Measurements from ENCODE around the gene PTPN23. TPM values are rescaled to one million over a fixed set of nuclear protein-coding genes. Genes with fewer than 3 reads are reported as not detected.
"Not testable (repeated sequence)": the region's sequence is repeated elsewhere in the genome, so short reads cannot be mapped to it uniquely, and the experiment has no call there.

Gene PTPN23
- total and polyA plus RNA-seq, 2 experiments from 2014 or later: 11.9 to 20.5 TPM

- WGBS (ENCODE audit: low lambda C conversion rate, missing lambda C conversion rate): 62% methylated on average over 1 of the region's 1 CpG
Observed at GRCh38 chr3:47359323-47359722, 21.5 kb upstream of the PTPN23 start.

GRCh38 chr3:47360110-47360517, 20.7 kb upstream of the PTPN23 start:
- WGBS (ENCODE audit: low lambda C conversion rate, missing lambda C conversion rate): 93% methylated on average over 4 of the region's 4 CpGs
- not testable (repeated sequence) for H2AFZ ChIP-seq; H3K9me2 ChIP-seq (replicated peaks; ENCODE audit: insufficient read depth); H4K20me1 ChIP-seq (ENCODE audit: insufficient read depth, poor library complexity, severe bottlenecking); H3K36me3 ChIP-seq (replicated peaks; ENCODE audit: insufficient read depth, low read depth); H3K4me3 ChIP-seq; H3K79me2 ChIP-seq; H3K4me1 ChIP-seq (ENCODE audit: insufficient read depth); H3K4me2 ChIP-seq; H3K27me3 ChIP-seq; H3K9me3 ChIP-seq (ENCODE audit: low read depth)
- peak overlapping the region; percentile 53 for H3K27ac ChIP-seq
- peak; percentile 30 for DNase-seq (ENCODE audit: low spot score)

More at GRCh38 chr3:47359323-47359722, 21.5 kb upstream of the PTPN23 start:
- Histone ChIP-seq H2AFZ (no peak overlapping the region), H3K9me2 (replicated peaks; ENCODE audit: insufficient read depth) (no peaks in the 10 kb centered on the region), H3K27me3 (no peaks in the 10 kb centered on the region), H3K9me3 (ENCODE audit: low read depth) (no peaks in the 10 kb centered on the region), H3K36me3 (replicated peaks; ENCODE audit: insufficient read depth, low read depth) (no peaks in the 10 kb centered on the region), H3K79me2 (no peaks in the 10 kb centered on the region), H3K27ac (no peak overlapping the region), H4K20me1 (ENCODE audit: insufficient read depth, poor library complexity, severe bottlenecking) (no peaks in the 10 kb centered on the region), H3K4me3 (no peak overlapping the region), H3K4me1 (ENCODE audit: insufficient read depth) (no peaks in the 10 kb centered on the region), H3K4me2 (no peak overlapping the region)
- TF ChIP-seq CTCF (IDR thresholded peaks at IDR 0.05; ENCODE audit: poor library complexity) (no peak), EZH2 (IDR thresholded peaks at IDR 0.05; ENCODE audit: borderline replicate concordance) (no peak), EZH2phosphoT487 (IDR thresholded peaks at IDR 0.05; ENCODE audit: low read depth, severe bottlenecking, unreplicated experiment) (no peak)
- no peak for DNase-seq (ENCODE audit: low spot score)

GRCh38 chr3:47362701-47363100, 18.1 kb upstream of the PTPN23 start:
- no peak for TF ChIP-seq CTCF (IDR thresholded peaks at IDR 0.05; ENCODE audit: poor library complexity)
- TF ChIP-seq EZH2 (IDR thresholded peaks at IDR 0.05; ENCODE audit: borderline replicate concordance): no peak
- TF ChIP-seq EZH2phosphoT487 (IDR thresholded peaks at IDR 0.05; ENCODE audit: low read depth, severe bottlenecking, unreplicated experiment): no peak
- H2AFZ ChIP-seq: no peak overlapping the region
- no peaks in the 10 kb centered on the region for H3K4me1 ChIP-seq (ENCODE audit: insufficient read depth)
- no peaks in the 10 kb centered on the region for H3K9me2 ChIP-seq (replicated peaks; ENCODE audit: insufficient read depth)
- H3K4me3 ChIP-seq: no peak overlapping the region
- no peaks in the 10 kb centered on the region for H3K9me3 ChIP-seq (ENCODE audit: low read depth)
- no peaks in the 10 kb centered on the region for H3K27me3 ChIP-seq
- no peak overlapping the region for H3K4me2 ChIP-seq
- H3K27ac ChIP-seq: no peak overlapping the region
- 87% methylated on average over 5 of the region's 5 CpGs for WGBS (ENCODE audit: low lambda C conversion rate, missing lambda C conversion rate)
- H3K36me3 ChIP-seq (replicated peaks; ENCODE audit: insufficient read depth, low read depth): no peaks in the 10 kb centered on the region
- no peak for DNase-seq (ENCODE audit: low spot score)
- no peaks in the 10 kb centered on the region for H4K20me1 ChIP-seq (ENCODE audit: insufficient read depth, poor library complexity, severe bottlenecking)
- H3K79me2 ChIP-seq: no peaks in the 10 kb centered on the region

- no peaks in the 10 kb centered on the region for H3K9me2 ChIP-seq (replicated peaks; ENCODE audit: insufficient read depth)
- no peak overlapping the region for H3K4me2 ChIP-seq
- peak overlapping the region; percentile 11 for H3K27ac ChIP-seq
Observed at GRCh38 chr3:47365213-47366153, 15.3 kb upstream of the PTPN23 start.

More at GRCh38 chr3:47365213-47366153, 15.3 kb upstream of the PTPN23 start:
- TF ChIP-seq CTCF (IDR thresholded peaks at IDR 0.05; ENCODE audit: poor library complexity) (no peak), EZH2phosphoT487 (IDR thresholded peaks at IDR 0.05; ENCODE audit: low read depth, severe bottlenecking, unreplicated experiment) (no peak), EZH2 (IDR thresholded peaks at IDR 0.05; ENCODE audit: borderline replicate concordance) (no peak)
- Histone ChIP-seq H3K79me2 (no peaks in the 10 kb centered on the region), H3K9me3 (ENCODE audit: low read depth) (no peaks in the 10 kb centered on the region), H3K36me3 (replicated peaks; ENCODE audit: insufficient read depth, low read depth) (no peaks in the 10 kb centered on the region), H3K4me1 (ENCODE audit: insufficient read depth) (no peaks in the 10 kb centered on the region), H2AFZ (no peak overlapping the region), H4K20me1 (ENCODE audit: insufficient read depth, poor library complexity, severe bottlenecking) (no peaks in the 10 kb centered on the region), H3K27me3 (no peaks in the 10 kb centered on the region), H3K4me3 (no peak overlapping the region)
- 76% methylated on average over 11 of the region's 11 CpGs for WGBS (ENCODE audit: low lambda C conversion rate, missing lambda C conversion rate)
- DNase-seq (ENCODE audit: low spot score): no peak
